HepG2 (cell line): Measurements from ENCODE around the gene CTCF.

ENCODE experiments used
- ATAD3A ChIP-seq: sonication (generic); formaldehyde crosslinking; IDR thresholded peaks from 2 replicates; pipeline ENCODE4 v1.4.0; 2020; ENCODE audit warnings: missing genetic modification reagents
- CTCF ChIP-seq: sonication (generic); formaldehyde crosslinking; IDR thresholded peaks from 2 replicates; pipeline ENCODE4 v1.5.0; 2020; ENCODE audit warnings: mild to moderate bottlenecking, missing genetic modification reagents, moderate library complexity
- ESRRA ChIP-seq: sonication (generic); formaldehyde crosslinking; IDR thresholded peaks from 2 replicates; pipeline ENCODE4 v1.5.1; 2020; ENCODE audit warnings: mild to moderate bottlenecking, low read depth, missing genetic modification reagents
- GABPB1 ChIP-seq: IDR thresholded peaks from 2 replicates; pipeline ENCODE4 v1.6.1; 2016; ENCODE audit warnings: mild to moderate bottlenecking, missing genetic modification reagents, moderate library complexity, missing compliant biosample characterization
- RFX5 ChIP-seq: IDR thresholded peaks from 2 replicates; pipeline ENCODE4 v1.6.1; 2011; ENCODE audit warnings: low read depth, low read length, improper control_type of control experiment
- RNF2 ChIP-seq: fragments of 450-650 bp; conservative IDR thresholded peaks from 2 replicates; pipeline ENCODE4 v1.6.1; 2016; ENCODE audit warnings: low read depth
- TRIM24 ChIP-seq: sonication (generic); formaldehyde crosslinking; IDR thresholded peaks from 2 replicates; pipeline ENCODE4 v1.8.0; 2022; ENCODE audit warnings: mild to moderate bottlenecking, missing genetic modification reagents
- ZFAT ChIP-seq: sonication (generic); formaldehyde crosslinking; conservative IDR thresholded peaks from 2 replicates; pipeline ENCODE4 v1.8.1; 2023; ENCODE audit warnings: missing genetic modification reagents, inconsistent platforms

GRCh38 chr16:67663151-67663876, 101.0 kb downstream of the CTCF start:
- TF ChIP-seq CTCF (CRISPR knock-in tag) (peak; percentile 46), GABPB1 (CRISPR knock-in tag) (no peak), RFX5 (no peak), ZFAT (CRISPR knock-in tag) (no peak), ESRRA (CRISPR knock-in tag) (no peak), RNF2 (no peak), ATAD3A (CRISPR knock-in tag) (no peak), TRIM24 (CRISPR knock-in tag) (no peak)
